ENCODE data around the gene OSBPL10.
"Not testable (repeated sequence)": the region's sequence is repeated elsewhere in the genome, so short reads cannot be mapped to it uniquely, and the experiment has no call there.

Gene OSBPL10

DNA sequence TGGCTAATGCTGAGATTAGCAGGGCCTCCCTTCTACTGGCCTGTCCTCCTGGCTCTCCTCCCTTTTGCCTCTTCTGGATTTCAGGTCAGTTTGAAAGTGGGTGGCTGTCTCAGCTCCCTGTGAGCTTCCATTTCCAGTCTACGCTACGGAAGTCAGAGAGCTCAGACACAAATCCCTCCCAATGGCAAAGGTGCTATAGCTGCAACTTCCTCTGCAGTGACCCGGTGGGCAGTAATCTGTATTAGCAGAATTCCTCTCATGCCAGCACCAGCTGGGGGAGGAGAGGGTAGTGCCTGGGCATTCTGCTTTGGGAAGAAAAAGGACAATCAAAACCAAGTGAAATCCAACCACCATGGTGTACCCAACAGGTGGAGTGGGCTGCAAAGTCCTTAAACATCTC lies 276.9 kb downstream of the OSBPL10 start:
- no peaks in the 10 kb centered on the region for H3K4me1 ChIP-seq (ENCODE audit: insufficient read depth, low read length)
- H3K27ac ChIP-seq (ENCODE audit: low read length) = no peak overlapping the region

DNA sequence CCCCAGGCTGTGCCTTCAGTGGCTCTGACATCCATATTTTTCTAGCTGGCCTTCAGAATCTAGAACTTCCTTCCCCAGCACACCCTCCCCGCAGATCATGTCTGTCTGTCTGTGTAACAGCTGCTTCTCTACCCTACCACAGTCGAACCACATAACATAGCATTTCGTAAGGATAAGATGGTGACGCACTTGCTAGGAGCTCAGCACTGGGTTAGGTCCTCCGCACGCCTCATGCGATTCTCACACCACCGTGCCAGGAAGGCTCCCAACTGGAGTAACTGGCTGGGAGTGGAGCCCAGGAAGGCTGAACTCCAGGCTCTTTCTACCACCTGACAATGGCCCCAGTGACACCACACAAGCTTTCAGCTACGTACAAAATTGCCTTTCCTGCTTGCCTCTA lies 279.8 kb downstream of the OSBPL10 start:
- no peak overlapping the region for H3K27ac ChIP-seq (ENCODE audit: low read length)
- no peaks in the 10 kb centered on the region for H3K9me3 ChIP-seq (ENCODE audit: insufficient read depth, low read depth, low read length)
- H3K4me1 ChIP-seq (ENCODE audit: insufficient read depth, low read length) = no peaks in the 10 kb centered on the region
- peaks cover 25% of the 10 kb centered on the region for H3K36me3 ChIP-seq (ENCODE audit: insufficient read depth, low read depth, low read length)
- H3K9ac ChIP-seq (ENCODE audit: low read depth, low read length) = no peak overlapping the region
- H3K27me3 ChIP-seq (ENCODE audit: insufficient read depth, low read length) = no peaks in the 10 kb centered on the region
- H3K4me3 ChIP-seq (ENCODE audit: low read length) = no peak overlapping the region

More for the DNA sequence above, 276.9 kb downstream of the OSBPL10 start:
- Histone ChIP-seq H3K27me3 (ENCODE audit: insufficient read depth, low read length) (no peaks in the 10 kb centered on the region), H3K36me3 (ENCODE audit: insufficient read depth, low read depth, low read length) (peaks cover 32% of the 10 kb centered on the region), H3K4me3 (ENCODE audit: low read length) (no peak overlapping the region), H3K9ac (ENCODE audit: low read depth, low read length) (no peak overlapping the region), H3K9me3 (ENCODE audit: insufficient read depth, low read depth, low read length) (no peaks in the 10 kb centered on the region)

DNA sequence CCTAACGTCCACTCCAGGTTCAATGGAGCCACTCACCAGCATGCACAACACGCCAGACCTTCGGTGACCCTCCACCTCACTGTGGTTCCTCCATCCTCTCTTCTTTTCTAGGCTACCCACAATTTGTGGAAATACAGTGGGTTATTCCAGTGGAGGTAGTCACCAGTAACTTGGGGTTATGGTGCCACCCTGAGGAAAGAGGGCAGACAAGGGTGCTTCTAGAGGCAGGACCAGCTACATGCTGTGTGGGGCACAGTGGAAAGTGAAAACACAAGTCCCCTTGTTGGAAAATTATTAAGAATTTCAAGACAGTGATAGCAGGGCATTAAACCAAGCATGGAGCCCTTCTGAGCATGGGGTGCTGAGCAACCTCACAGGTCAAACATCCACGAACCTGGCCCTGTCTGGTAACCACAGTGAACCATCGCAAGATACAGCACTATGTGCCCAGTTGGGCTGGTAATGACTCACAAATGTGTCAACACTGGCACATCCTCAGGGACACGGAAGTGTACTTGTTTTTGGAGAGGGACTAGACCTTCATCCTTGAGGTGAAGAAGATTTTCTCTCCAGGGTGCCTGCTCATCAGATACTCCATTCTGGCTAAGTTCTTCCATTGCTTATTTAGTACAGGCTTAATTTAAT lies 281.6 kb downstream of the OSBPL10 start:
- Histone ChIP-seq H3K9me3 (ENCODE audit: insufficient read depth, low read depth, low read length) (no peaks in the 10 kb centered on the region), H3K4me3 (ENCODE audit: low read length) (no peak overlapping the region), H3K4me1 (ENCODE audit: insufficient read depth, low read length) (peaks cover 5% of the 10 kb centered on the region; the same call in 1 of the 2 replicates), H3K27ac (ENCODE audit: low read length) (no peak overlapping the region), H3K9ac (ENCODE audit: low read depth, low read length) (no peak overlapping the region), H3K27me3 (ENCODE audit: insufficient read depth, low read length) (no peaks in the 10 kb centered on the region), H3K36me3 (ENCODE audit: insufficient read depth, low read depth, low read length) (peaks cover 25% of the 10 kb centered on the region)

DNA sequence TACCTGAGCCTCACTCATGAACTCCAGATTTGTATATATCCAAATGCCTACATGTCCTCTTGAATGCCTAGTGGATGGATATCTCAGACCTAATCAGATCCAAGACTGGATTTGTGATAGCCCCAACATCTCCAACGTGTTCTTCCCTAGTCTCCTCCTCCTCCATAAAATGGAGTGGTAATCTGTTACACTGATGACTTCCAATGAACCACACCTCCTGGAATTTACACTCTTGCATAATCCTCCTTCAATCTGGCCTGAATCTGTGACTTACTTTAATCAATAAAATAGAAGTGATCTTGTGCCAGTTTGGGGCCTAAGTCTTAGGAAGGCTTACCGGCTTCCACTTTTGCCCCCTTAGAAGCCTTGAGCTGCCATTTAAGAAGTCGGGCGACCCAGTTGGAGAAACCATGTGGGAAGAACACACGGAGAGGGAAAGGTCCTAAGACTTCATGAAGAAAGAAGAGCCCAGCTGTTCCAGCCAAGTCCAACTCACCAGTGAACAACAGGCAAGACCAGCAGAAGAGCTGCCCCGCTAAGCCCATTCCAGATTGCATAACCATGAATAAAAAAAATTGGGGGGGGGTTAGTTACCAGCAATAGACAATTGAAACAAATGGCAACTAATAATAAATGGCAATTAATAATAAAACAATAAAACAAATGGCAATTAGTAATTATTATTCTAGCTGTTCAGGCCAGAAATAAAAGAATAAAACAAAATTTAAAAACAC lies 284.1 kb downstream of the OSBPL10 start:
- H3K4me3 ChIP-seq (ENCODE audit: low read length) = no peak overlapping the region
- H3K9me3 ChIP-seq (ENCODE audit: insufficient read depth, low read depth, low read length) = no peaks in the 10 kb centered on the region
- H3K9ac ChIP-seq (ENCODE audit: low read depth, low read length) = no peak overlapping the region
- peaks cover 21% of the 10 kb centered on the region for H3K36me3 ChIP-seq (ENCODE audit: insufficient read depth, low read depth, low read length)
- H3K27me3 ChIP-seq (ENCODE audit: insufficient read depth, low read length) = no peaks in the 10 kb centered on the region
- H3K4me1 ChIP-seq (ENCODE audit: insufficient read depth, low read length) = peaks cover 5% of the 10 kb centered on the region; the same call in 1 of the 2 replicates
- no peak overlapping the region for H3K27ac ChIP-seq (ENCODE audit: low read length)

DNA sequence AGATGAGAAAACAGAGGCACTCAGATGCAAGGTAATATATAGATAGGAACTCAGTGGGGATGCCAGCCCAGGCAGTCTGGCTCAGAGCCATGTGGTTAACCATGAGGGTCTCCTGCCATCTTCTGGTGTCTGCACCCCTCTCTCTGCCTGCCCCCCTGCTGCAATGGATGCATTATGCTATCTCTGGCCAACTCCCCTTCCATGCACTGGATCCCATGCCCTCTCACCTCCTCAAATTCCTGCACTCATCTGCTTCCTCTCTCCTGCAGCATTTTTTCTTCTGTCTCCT lies 285.1 kb downstream of the OSBPL10 start:
- H3K9me3 ChIP-seq (ENCODE audit: insufficient read depth, low read depth, low read length) = no peaks in the 10 kb centered on the region
- H3K27me3 ChIP-seq (ENCODE audit: insufficient read depth, low read length) = no peaks in the 10 kb centered on the region
- no peak overlapping the region for H3K9ac ChIP-seq (ENCODE audit: low read depth, low read length)

DNA sequence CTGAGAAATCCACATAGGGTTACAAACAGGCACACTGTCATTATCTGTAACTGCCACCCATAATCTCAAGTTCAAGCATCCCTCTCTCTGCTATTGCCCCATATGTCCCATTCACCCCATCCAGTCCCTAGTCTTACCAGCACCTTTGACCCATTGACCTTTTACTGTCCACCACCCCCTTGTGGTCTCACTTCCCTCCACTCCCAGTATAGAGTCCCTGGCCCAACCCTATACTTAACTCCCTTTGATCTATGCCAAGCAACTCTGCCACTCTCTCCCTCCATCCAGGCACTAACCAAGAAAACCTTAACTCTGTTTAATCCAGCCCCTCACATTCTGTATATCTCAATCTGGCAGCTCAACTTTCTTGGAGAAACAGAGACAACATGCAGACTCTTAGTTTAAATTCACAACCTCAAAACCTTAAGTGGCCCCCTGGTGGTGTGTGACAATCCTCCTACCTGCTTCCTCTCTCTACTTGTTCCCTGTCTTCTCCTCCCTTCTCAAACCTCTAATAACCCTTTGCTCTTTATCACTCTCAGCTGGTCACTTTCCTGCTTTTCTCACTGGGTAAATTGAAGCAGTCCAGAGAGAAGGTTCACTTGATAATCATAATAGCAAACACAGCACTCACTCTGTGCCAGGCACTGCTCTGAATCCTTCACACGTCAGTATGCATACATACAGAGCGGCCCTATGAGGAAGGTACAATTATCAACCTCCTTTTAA lies 285.6 kb downstream of the OSBPL10 start:
- Histone ChIP-seq H3K4me3 (ENCODE audit: low read length) (no peak overlapping the region), H3K36me3 (ENCODE audit: insufficient read depth, low read depth, low read length) (peaks cover 10% of the 10 kb centered on the region; the same call in 1 of the 2 replicates), H3K27me3 (ENCODE audit: insufficient read depth, low read length) (no peaks in the 10 kb centered on the region), H3K27ac (ENCODE audit: low read length) (no peak overlapping the region), H3K9me3 (ENCODE audit: insufficient read depth, low read depth, low read length) (no peaks in the 10 kb centered on the region), H3K9ac (ENCODE audit: low read depth, low read length) (no peak overlapping the region), H3K4me1 (ENCODE audit: insufficient read depth, low read length) (peaks cover 5% of the 10 kb centered on the region; the same call in 1 of the 2 replicates)

More for the DNA sequence above, 285.1 kb downstream of the OSBPL10 start:
- no peak overlapping the region for H3K4me3 ChIP-seq (ENCODE audit: low read length)
- peaks cover 5% of the 10 kb centered on the region; the same call in 1 of the 2 replicates for H3K4me1 ChIP-seq (ENCODE audit: insufficient read depth, low read length)
- no peak overlapping the region for H3K27ac ChIP-seq (ENCODE audit: low read length)
- H3K36me3 ChIP-seq (ENCODE audit: insufficient read depth, low read depth, low read length) = peaks cover 13% of the 10 kb centered on the region; the same call in 1 of the 2 replicates

DNA sequence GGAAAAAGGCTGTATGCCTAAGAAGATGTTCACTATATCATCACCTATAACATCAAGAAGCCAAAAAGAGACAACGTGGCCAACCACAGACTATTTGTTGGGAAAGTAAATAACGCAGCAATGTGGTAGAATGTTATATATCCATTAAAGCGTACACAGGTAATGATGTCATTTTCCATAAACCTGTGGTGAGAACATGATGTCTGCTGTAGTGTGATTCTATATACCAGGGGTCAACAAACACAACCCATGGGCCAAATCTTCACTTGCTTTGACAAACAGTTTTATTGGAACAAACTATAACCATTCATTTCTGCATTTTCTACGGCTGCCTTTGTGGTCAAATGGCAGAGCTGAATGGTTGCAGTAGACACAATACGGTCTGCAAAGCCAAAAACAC lies 287.7 kb downstream of the OSBPL10 start:
- Histone ChIP-seq H3K27ac (ENCODE audit: low read length) (no peak overlapping the region), H3K9ac (ENCODE audit: low read depth, low read length) (no peak overlapping the region), H3K36me3 (ENCODE audit: insufficient read depth, low read depth, low read length) (peaks cover 6% of the 10 kb centered on the region; the same call in 1 of the 2 replicates), H3K27me3 (ENCODE audit: insufficient read depth, low read length) (no peaks in the 10 kb centered on the region), H3K4me1 (ENCODE audit: insufficient read depth, low read length) (peaks cover 5% of the 10 kb centered on the region; the same call in 1 of the 2 replicates), H3K4me3 (ENCODE audit: low read length) (no peak overlapping the region), H3K9me3 (ENCODE audit: insufficient read depth, low read depth, low read length) (peaks cover 4% of the 10 kb centered on the region; the same call in 1 of the 2 replicates)

DNA sequence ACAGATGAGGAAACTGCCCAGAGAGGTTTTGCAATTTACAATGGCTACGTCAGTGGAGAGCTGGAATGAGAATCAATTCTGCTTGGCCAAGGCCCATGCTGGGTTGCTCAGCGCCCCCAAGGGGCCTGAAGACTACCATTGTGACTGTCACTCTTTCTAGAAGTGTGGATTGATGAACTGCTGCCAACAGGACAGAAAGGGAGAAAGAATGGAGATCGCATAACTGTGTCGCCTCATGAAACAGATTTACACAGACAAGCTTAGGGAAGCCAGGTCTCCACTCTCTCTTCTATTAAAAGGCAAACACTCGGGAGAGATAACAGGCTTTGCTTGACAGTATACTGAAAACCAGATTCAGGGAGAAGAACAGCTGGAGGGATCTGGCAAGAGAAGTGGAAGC lies 288.3 kb downstream of the OSBPL10 start:
- H3K27ac ChIP-seq (ENCODE audit: low read length) = no peak overlapping the region
- peaks cover 6% of the 10 kb centered on the region; the same call in 1 of the 2 replicates for H3K36me3 ChIP-seq (ENCODE audit: insufficient read depth, low read depth, low read length)
- peaks cover 5% of the 10 kb centered on the region; the same call in 1 of the 2 replicates for H3K4me1 ChIP-seq (ENCODE audit: insufficient read depth, low read length)
- no peaks in the 10 kb centered on the region for H3K27me3 ChIP-seq (ENCODE audit: insufficient read depth, low read length)
- no peak overlapping the region for H3K4me3 ChIP-seq (ENCODE audit: low read length)
- no peak overlapping the region for H3K9ac ChIP-seq (ENCODE audit: low read depth, low read length)
- H3K9me3 ChIP-seq (ENCODE audit: insufficient read depth, low read depth, low read length) = peaks cover 4% of the 10 kb centered on the region; the same call in 1 of the 2 replicates

DNA sequence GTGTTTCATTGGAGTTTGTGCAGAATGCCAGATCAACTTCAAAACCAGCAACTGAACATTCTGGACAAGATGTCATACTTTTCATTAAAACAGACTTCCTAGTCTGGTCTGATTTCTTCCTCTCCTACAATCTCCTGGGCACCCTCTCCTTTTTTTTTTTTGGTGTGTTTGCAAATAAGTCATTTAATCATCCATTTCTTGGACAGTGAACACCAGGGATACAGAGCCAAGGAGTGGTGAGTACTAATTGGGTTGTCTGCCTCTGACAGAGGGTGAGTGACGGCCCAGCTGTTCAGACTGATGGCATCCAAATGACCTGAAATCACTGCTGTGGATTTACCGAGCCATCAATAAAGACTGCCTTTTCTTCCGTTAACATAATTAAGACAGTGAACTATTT lies 290.3 kb downstream of the OSBPL10 start:
- H3K9ac ChIP-seq (ENCODE audit: low read depth, low read length) = no peak overlapping the region
- H3K4me3 ChIP-seq (ENCODE audit: low read length) = no peak overlapping the region
- H3K9me3 ChIP-seq (ENCODE audit: insufficient read depth, low read depth, low read length) = peaks cover 4% of the 10 kb centered on the region; the same call in 1 of the 2 replicates
- peaks cover 6% of the 10 kb centered on the region; the same call in 1 of the 2 replicates for H3K36me3 ChIP-seq (ENCODE audit: insufficient read depth, low read depth, low read length)
- peaks cover 2% of the 10 kb centered on the region; the same call in 1 of the 2 replicates for H3K4me1 ChIP-seq (ENCODE audit: insufficient read depth, low read length)
- no peak overlapping the region for H3K27ac ChIP-seq (ENCODE audit: low read length)
- H3K27me3 ChIP-seq (ENCODE audit: insufficient read depth, low read length) = no peaks in the 10 kb centered on the region

DNA sequence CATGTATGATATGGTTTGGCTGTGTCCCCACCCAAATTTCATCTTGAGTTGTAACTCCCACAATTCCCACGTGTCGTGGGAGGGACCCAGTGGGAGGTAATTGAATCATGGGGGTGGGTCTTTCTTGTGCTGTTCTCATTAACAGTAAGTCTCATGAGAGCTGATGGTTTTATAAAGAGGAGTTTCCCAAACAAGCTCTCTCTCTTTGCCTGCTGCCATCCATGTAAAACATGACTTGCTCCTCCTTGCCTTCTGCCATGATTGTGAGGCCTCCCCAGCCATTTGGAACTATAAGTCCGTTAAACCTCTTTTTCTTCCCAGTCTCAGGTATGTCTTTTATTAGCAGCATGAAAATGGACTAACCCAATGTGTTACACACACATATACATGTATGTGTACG lies 291.5 kb downstream of the OSBPL10 start:
- not testable (repeated sequence) for H3K27ac ChIP-seq (ENCODE audit: low read length); H3K4me3 ChIP-seq (ENCODE audit: low read length); H3K4me1 ChIP-seq (ENCODE audit: insufficient read depth, low read length)

DNA sequence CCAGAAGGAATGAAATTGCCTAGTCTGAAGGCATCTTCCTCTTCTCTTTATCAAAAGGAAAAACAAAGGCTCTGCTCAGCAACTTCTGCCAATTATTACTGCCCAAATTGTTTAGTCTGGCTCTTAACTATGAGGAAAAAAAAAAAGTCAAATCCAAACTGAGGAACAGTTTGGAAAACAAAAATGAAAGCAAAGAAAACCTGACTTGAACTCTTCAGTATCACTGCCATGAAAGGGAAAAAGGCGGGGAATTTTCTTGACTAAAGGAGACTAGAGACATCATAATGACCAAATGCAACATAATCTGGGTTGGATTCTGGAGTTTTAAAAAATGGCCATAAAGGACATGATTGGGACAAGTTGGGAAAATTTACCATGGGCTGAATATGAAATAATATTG lies 292.1 kb downstream of the OSBPL10 start:
- Histone ChIP-seq H3K27ac (ENCODE audit: low read length) (no peak overlapping the region), H3K36me3 (ENCODE audit: insufficient read depth, low read depth, low read length) (peaks cover 7% of the 10 kb centered on the region; the same call in 1 of the 2 replicates), H3K9ac (ENCODE audit: low read depth, low read length) (no peak overlapping the region), H3K4me3 (ENCODE audit: low read length) (no peak overlapping the region), H3K9me3 (ENCODE audit: insufficient read depth, low read depth, low read length) (peaks cover 4% of the 10 kb centered on the region; the same call in 1 of the 2 replicates), H3K4me1 (ENCODE audit: insufficient read depth, low read length) (no peaks in the 10 kb centered on the region), H3K27me3 (ENCODE audit: insufficient read depth, low read length) (no peaks in the 10 kb centered on the region)

More for the DNA sequence above, 291.5 kb downstream of the OSBPL10 start:
- H3K36me3 ChIP-seq (ENCODE audit: insufficient read depth, low read depth, low read length); H3K27me3 ChIP-seq (ENCODE audit: insufficient read depth, low read length); H3K9me3 ChIP-seq (ENCODE audit: insufficient read depth, low read depth, low read length); H3K9ac ChIP-seq (ENCODE audit: low read depth, low read length): not testable (repeated sequence)

Measured in iPS-20b (cell line).